GM18870 (cell line): ENCODE results near the gene HSPG2.

Source experiments
- ATAC-seq: cut with Tn5 transposase; IDR thresholded peaks from one replicate; pipeline ENCODE4 v1.9.1; 2021; ENCODE audit warnings: moderate library complexity; ENCODE audit not compliant: unreplicated experiment

The HSPG2 gene

GRCh38 chr1:21867451-21867996 is 69.6 kb downstream of the HSPG2 start:
- ATAC-seq, result no peak

GRCh38 chr1:21866707-21867043 is 70.4 kb downstream of the HSPG2 start:
- ATAC-seq, result no peak

- peak; percentile 65 for ATAC-seq
These were observed 71.0 kb downstream of the HSPG2 start for GRCh38 chr1:21865943-21866706.

DNA sequence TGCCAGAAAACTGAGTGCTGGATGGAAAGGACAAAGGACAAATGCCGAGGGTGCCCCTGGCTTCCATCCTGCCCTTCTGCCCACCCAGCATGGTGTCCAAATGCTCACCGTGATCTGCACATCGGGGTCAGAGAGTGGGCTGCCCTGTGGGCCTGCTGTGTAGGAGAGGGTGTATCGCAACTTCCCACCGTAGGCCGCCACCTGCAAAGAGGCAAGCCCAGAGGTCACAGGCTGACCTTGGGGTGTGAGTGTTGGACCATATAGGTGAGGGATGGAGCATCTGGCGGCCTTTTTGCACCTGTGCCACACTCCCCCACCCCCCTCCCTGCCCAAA is 71.5 kb downstream of the HSPG2 start:
- no peak for ATAC-seq

DNA sequence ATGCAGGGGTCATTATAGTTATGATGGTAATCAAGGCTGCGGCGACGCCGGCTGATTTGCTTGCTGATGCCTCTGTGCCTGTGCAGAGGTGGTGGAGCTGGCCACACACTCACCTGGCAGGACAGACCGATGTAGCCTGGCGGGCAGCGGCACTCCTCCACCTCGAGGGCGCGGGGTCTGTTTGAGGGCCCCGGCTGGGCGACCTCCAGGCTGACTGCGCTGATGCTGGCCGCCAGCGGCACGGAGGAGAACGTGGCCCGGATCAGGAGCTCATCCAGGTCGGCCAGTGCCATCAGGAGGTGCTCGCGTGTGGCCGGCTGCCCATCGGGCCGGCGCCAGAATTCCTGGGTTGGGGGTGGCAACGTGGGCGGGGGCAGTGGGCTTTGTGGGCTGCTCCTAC is 72.4 kb downstream of the HSPG2 start:
- ATAC-seq, result no peak

- ATAC-seq, result no peak
These were observed 73.1 kb downstream of the HSPG2 start for GRCh38 chr1:21863981-21864380.

DNA sequence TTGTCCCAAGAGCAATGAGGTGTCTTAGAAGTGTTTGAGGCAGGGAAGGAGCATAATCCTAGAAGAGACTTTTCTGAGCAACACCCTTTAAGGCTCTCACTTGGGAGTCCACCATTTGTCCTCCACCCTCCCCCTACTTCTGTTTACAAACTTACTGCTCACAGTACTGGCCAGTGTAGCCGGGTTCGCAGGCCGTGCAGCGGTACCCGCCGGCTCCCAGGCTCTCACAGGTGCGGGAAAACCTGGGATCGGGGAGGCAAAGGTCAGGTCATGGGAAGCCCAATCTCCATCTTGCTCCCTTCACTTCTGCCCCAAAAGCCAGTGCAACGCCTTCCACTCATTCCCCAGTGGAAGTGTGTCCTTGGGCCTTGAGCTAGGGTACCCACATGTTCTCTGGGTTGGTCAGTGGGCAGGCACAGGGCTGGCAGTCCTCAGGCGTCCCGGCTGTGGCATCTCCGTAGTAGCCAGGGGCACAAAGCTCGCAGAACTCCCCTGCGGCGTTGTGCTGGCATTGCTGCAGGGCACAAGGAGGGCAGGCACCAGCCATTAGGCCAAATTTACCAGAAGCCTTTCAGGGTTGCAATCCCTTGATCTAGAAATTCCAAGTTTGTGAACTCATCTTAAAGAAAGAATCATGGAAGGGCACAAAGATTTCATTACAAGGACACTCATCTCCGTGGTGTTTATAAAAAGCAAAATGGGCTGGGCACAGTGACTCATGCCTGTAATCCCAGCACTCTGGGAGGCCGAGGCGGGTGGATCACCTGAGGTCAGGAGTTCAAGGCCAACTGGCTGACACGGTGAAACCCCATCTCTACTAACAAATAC is 75.3 kb downstream of the HSPG2 start:
- ATAC-seq, result no peak

GRCh38 chr1:21860971-21861370 is 76.1 kb downstream of the HSPG2 start:
- no peak for ATAC-seq

DNA sequence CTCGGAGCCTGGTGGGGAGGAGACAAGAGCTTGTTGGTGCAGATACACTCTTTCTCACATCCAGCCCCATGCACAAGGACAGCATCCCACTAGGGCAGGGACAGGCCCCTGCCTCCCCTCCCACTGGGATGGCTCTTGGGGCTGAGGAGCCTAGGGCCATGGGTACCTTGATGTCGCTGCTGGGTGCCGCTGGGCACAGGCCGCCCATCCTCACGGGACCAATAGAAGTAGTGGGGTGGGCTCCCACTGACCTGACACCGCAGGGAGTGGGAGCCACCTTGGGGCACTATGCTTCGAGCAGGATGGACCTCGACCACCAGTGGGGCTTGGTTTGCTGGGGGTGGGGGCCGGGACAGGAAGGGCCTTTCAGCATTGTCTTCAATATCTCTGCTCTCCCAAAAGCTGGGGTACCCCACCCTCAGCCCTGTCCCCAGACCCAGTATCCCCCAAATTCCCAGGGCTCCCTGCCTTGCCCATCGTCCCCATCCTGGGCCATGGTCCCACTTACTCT is 77.4 kb downstream of the HSPG2 start:
- ATAC-seq, result no peak

GRCh38 chr1:21857840-21858670 is 79.1 kb downstream of the HSPG2 start:
- ATAC-seq, result no peak

GRCh38 chr1:21857142-21857839 is 79.8 kb downstream of the HSPG2 start:
- ATAC-seq, result no peak

DNA sequence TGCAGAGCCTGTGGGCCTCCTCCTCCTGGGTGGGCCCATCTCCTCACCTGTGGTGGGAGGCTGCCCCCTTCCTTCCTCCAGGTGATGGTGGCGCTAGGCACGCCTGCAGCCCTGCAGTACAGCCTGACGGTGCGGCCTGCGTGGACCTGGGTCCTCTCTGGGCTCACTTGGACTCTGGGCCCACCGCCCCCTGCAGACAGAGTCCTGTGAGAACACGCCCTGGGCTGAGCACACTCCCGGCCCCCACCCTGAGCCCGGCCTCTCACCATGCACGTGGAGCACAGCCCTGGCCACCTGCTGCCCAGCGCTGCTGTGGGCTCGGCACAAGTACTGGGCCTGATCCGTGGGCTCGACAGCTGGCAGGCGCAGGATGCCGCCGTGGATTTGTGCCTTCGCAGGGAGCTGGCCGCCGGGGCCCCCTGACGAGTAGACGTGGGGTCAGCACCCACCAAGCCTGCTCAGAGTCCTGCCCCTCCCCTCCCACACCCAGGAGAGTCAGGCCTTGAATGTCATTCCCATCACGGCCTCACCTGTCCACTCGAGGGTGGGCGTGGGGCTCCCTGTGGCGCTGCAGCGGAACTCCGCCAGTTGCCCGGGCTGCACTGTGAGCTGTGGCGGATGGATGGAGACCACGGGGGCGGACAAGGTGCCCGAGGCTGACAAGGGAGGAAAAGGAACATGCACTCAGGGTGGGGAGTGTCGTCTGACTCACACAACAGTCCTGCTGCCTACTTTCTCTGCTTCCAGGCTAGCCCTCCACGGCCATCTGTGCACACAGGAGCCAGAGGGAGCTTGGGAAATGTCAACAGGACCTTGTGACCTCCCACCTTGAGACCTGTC is 81.6 kb downstream of the HSPG2 start:
- no peak for ATAC-seq

- ATAC-seq, result no peak
These were observed 82.4 kb downstream of the HSPG2 start for GRCh38 chr1:21854751-21855131.

DNA sequence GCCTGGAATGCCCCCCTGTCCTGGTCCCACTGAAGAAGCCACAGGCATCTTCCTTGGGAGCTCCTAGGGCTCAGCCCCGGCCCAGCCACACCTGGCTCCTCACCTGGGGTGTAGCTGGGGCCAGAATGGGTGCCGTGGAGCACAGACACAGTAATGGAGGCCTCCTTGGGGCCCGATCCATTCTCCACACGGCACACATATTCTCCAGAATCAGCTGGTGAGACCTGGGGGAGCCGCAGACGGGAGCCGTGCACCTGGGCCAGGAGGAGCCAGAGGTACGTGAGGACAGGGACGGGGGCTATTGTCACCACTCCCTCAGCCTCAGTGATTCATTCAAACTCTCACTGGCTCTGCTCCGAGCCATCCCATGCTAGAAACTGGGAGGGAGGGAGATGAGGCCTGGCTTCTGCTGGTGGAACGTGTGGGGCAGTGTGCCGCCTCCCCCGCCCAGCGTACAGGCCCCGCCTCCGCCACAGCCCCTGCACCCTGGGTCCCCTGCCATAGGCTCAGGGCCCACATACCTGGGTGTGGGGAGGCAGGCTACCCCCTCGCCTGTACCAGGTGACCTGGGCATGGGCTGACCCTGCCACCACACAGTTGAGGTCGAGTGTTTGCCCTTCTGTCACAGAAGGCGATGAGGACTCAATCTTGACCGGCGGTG is 82.9 kb downstream of the HSPG2 start:
- no peak for ATAC-seq

DNA sequence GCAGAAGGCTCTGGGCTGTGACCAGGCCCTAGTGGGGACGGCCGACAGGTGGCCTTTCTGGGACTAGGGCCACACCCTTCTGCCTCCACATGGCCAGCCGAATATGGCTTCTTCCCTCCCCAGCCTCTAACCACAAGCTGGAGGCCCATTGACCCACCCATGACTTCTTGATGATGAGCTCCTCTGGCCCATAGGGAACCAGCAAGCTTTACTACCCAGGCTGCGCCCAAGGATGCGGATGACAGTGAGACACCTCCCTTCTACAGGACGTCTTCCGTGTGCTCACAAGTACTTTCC is 84.0 kb downstream of the HSPG2 start:
- no peak for ATAC-seq

DNA sequence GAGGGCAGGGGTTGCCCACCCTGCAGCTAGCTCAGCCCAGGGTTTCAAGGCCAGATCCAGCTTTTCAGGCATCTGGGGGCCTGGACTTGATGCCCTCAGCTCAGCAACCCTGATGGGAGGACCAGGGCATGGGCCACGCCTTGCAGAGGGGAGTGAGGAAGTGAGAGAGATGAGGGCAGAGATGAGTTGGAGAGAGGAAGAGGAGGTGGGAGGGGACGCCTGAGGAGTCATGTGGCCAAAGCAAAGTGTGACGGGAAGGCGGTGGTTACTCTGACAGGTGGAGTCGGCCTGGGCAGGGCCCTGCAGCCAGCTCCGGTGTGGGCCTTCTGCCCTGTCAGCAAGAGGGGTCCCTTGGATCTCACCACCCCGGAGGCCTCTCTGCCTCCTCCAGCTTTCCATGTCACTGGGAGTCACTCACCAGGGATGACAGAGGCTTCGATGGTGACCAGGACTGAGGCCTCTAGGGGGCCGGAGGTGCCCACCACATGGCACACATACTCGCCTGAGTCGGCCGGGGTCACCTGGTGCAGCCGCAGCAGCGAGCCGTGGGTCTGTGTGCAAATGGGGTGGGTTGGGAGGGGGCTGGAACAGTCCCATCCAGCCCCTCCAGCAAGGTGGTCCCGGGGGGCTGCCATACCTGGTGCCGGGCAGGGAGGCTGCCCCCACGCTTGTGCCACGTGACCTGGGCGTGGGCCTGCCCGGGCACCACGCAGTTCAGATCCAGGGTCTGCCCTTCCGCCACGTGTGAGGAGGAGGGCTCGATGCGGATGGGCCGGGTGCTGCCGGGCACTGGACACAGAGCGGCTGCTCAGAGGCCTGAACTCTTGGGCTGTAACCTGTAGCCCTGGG is 84.6 kb downstream of the HSPG2 start:
- ATAC-seq, result no peak

GRCh38 chr1:21851430-21852250 is 85.5 kb downstream of the HSPG2 start:
- ATAC-seq, result no peak
